Astrocyte (in vitro differentiated cells and primary cell): ENCODE measurements around the gene PRRC2B. TPM values are rescaled to one million over a fixed set of nuclear protein-coding genes. Genes with fewer than 3 reads are reported as not detected.

Experiments used
- DNase-seq: peaks from one replicate; pipeline ENCODE4 v3.0.0-alpha.2; 2010; ENCODE audit warnings: low read depth
- FAIRE-seq: peaks from 2 replicates; lab custom pipeline; 2011; peaks lifted over from hg19 to GRCh38; lab: Jason Lieb, UNC
- H2AFZ ChIP-seq: 2 replicates; pipeline ENCODE4 v1.6.0; 2012; ENCODE audit warnings: low read depth, low read length, inconsistent platforms
- H3K27ac ChIP-seq: 2 replicates; pipeline ENCODE4 v1.5.1; 2011; ENCODE audit warnings: low read depth, low read length, inconsistent platforms
- H3K27me3 ChIP-seq: 2 replicates; pipeline ENCODE4 v1.6.0; 2011; ENCODE audit warnings: low read length, inconsistent platforms; ENCODE audit not compliant: insufficient read depth
- H3K36me3 ChIP-seq: 2 replicates; pipeline ENCODE4 v1.5.1; 2011; ENCODE audit warnings: low read length, inconsistent platforms; ENCODE audit not compliant: insufficient read depth
- H3K4me1 ChIP-seq: 2 replicates; pipeline ENCODE4 v1.5.1; 2011; ENCODE audit warnings: low read length, inconsistent platforms; ENCODE audit not compliant: insufficient read depth
- H3K4me2 ChIP-seq: 2 replicates; pipeline ENCODE4 v1.6.0; 2012; ENCODE audit warnings: low read length, inconsistent platforms
- H3K4me3 ChIP-seq: 2 replicates; pipeline ENCODE4 v1.5.1; 2011; ENCODE audit warnings: low read depth, mild to moderate bottlenecking, low read length, inconsistent platforms; ENCODE audit not compliant: insufficient read depth
- H3K79me2 ChIP-seq: 2 replicates; pipeline ENCODE4 v1.6.0; 2012; ENCODE audit warnings: mild to moderate bottlenecking, low read length, inconsistent platforms; ENCODE audit not compliant: insufficient read depth
- H3K9ac ChIP-seq: 2 replicates; pipeline ENCODE4 v1.6.0; 2012; ENCODE audit warnings: mild to moderate bottlenecking, low read length, inconsistent platforms
- H3K9me3 ChIP-seq: 2 replicates; pipeline ENCODE4 v1.5.1; 2012; ENCODE audit warnings: low read depth, mild to moderate bottlenecking, low read length, inconsistent platforms; ENCODE audit not compliant: insufficient read depth
- H4K20me1 ChIP-seq: 2 replicates; pipeline ENCODE4 v1.6.0; 2012; ENCODE audit warnings: low read length, inconsistent platforms; ENCODE audit not compliant: insufficient read depth
- H3K27ac Mint-ChIP-seq: one replicate; pipeline ENCODE4 v1.8.0; 2021; ENCODE audit warnings: mild to moderate bottlenecking, mixed read lengths; ENCODE audit not compliant: unreplicated experiment
- H3K27me3 Mint-ChIP-seq: one replicate; pipeline ENCODE4 v1.8.0; 2021; ENCODE audit warnings: low read depth, mixed read lengths; ENCODE audit not compliant: unreplicated experiment
- H3K36me3 Mint-ChIP-seq: one replicate; pipeline ENCODE4 v1.8.0; 2021; ENCODE audit warnings: low read depth, mixed read lengths; ENCODE audit not compliant: unreplicated experiment
- H3K4me1 Mint-ChIP-seq: one replicate; pipeline ENCODE4 v1.8.0; 2021; ENCODE audit warnings: low read depth, mixed read lengths; ENCODE audit not compliant: unreplicated experiment
- H3K4me3 Mint-ChIP-seq: one replicate; pipeline ENCODE4 v1.8.0; 2021; ENCODE audit warnings: mild to moderate bottlenecking, moderate library complexity, mixed read lengths; ENCODE audit not compliant: unreplicated experiment
- H3K9me3 Mint-ChIP-seq: one replicate; pipeline ENCODE4 v1.8.0; 2021; ENCODE audit warnings: mild to moderate bottlenecking, mixed read lengths; ENCODE audit not compliant: unreplicated experiment
- EZH2 ChIP-seq: IDR thresholded peaks from 2 replicates; pipeline ENCODE4 v1.6.1; 2012; ENCODE audit warnings: mild to moderate bottlenecking, low read length, inconsistent platforms; ENCODE audit not compliant: insufficient read depth
- total RNA-seq: library from RNA; stranded (reverse); gene quantifications from 2 replicates; pipeline ENCODE4 v1.2.1, GENCODE V29; 2021
- TF ChIP-seq, protein P1 (sequence below): IDR thresholded peaks from 2 replicates; pipeline ENCODE4 v1.5.1; 2011; ENCODE audit warnings: low read depth, mild to moderate bottlenecking, inconsistent platforms, low read length, moderate library complexity; ENCODE audit not compliant: insufficient read depth

The PRRC2B gene
- total RNA-seq, 1 donor from 2014 or later: 292 TPM

- H3K27me3 Mint-ChIP-seq: no peaks in the 10 kb centered on the region
- H3K9me3 ChIP-seq: no peaks in the 10 kb centered on the region
- H3K79me2 ChIP-seq: no peaks in the 10 kb centered on the region
- no peaks in the 10 kb centered on the region for H3K9me3 Mint-ChIP-seq
- H2AFZ ChIP-seq: no peak overlapping the region
- peaks cover 4% of the 10 kb centered on the region for H4K20me1 ChIP-seq
- no peaks in the 10 kb centered on the region for H3K36me3 Mint-ChIP-seq
- no peak overlapping the region for H3K4me3 Mint-ChIP-seq
- peaks cover 4% of the 10 kb centered on the region for H3K4me1 ChIP-seq
- H3K4me1 Mint-ChIP-seq: peaks cover 5% of the 10 kb centered on the region
- no peaks in the 10 kb centered on the region for H3K27me3 ChIP-seq
- TF ChIP-seq EZH2: no peak
- TF ChIP-seq, protein P1, sequence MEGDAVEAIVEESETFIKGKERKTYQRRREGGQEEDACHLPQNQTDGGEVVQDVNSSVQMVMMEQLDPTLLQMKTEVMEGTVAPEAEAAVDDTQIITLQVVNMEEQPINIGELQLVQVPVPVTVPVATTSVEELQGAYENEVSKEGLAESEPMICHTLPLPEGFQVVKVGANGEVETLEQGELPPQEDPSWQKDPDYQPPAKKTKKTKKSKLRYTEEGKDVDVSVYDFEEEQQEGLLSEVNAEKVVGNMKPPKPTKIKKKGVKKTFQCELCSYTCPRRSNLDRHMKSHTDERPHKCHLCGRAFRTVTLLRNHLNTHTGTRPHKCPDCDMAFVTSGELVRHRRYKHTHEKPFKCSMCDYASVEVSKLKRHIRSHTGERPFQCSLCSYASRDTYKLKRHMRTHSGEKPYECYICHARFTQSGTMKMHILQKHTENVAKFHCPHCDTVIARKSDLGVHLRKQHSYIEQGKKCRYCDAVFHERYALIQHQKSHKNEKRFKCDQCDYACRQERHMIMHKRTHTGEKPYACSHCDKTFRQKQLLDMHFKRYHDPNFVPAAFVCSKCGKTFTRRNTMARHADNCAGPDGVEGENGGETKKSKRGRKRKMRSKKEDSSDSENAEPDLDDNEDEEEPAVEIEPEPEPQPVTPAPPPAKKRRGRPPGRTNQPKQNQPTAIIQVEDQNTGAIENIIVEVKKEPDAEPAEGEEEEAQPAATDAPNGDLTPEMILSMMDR: no peak
- H3K27ac Mint-ChIP-seq: no peak overlapping the region
- H3K4me3 ChIP-seq: no peak overlapping the region
- DNase-seq: no peak
- FAIRE-seq: no peak
- H3K4me2 ChIP-seq: no peak overlapping the region
- no peak overlapping the region for H3K9ac ChIP-seq
- H3K27ac ChIP-seq: no peak overlapping the region
- no peaks in the 10 kb centered on the region for H3K36me3 ChIP-seq
Measured at GRCh38 chr9:131386281-131386680, 7.6 kb upstream of the PRRC2B start.

- peak overlapping the region; percentile 34 for H3K27ac Mint-ChIP-seq
- H2AFZ ChIP-seq: no peak overlapping the region
- H3K4me1 ChIP-seq: peaks cover 4% of the 10 kb centered on the region
- no peak overlapping the region for H3K4me3 ChIP-seq
- H3K27me3 ChIP-seq: no peaks in the 10 kb centered on the region
- no peak overlapping the region for H3K4me2 ChIP-seq
- FAIRE-seq (no peak), DNase-seq (no peak)
- no peak overlapping the region for H3K27ac ChIP-seq
- H3K9ac ChIP-seq: no peak overlapping the region
- H3K36me3 ChIP-seq: no peaks in the 10 kb centered on the region
- H3K36me3 Mint-ChIP-seq: no peaks in the 10 kb centered on the region
- no peaks in the 10 kb centered on the region for H3K27me3 Mint-ChIP-seq
- H4K20me1 ChIP-seq: peaks cover 4% of the 10 kb centered on the region
- no peaks in the 10 kb centered on the region for H3K9me3 Mint-ChIP-seq
- peaks cover 5% of the 10 kb centered on the region for H3K4me1 Mint-ChIP-seq
- H3K9me3 ChIP-seq: no peaks in the 10 kb centered on the region
- no peaks in the 10 kb centered on the region for H3K79me2 ChIP-seq
- no peak overlapping the region for H3K4me3 Mint-ChIP-seq
- TF ChIP-seq, protein P1: no peak
- TF ChIP-seq EZH2: no peak
Measured at GRCh38 chr9:131387394-131387793, 6.5 kb upstream of the PRRC2B start.

GRCh38 chr9:131391020-131391419, 2.9 kb upstream of the PRRC2B start:
- Mint-ChIP-seq H3K9me3 (no peaks in the 10 kb centered on the region), H3K27ac (peak overlapping the region; percentile 20), H3K4me1 (no peaks in the 10 kb centered on the region), H3K4me3 (no peak overlapping the region), H3K27me3 (no peaks in the 10 kb centered on the region), H3K36me3 (no peaks in the 10 kb centered on the region)
- no peak overlapping the region for H3K9ac ChIP-seq
- TF ChIP-seq, protein P1: no peak
- no peak for TF ChIP-seq EZH2
- no peak overlapping the region for H3K4me3 ChIP-seq
- no peak overlapping the region for H3K27ac ChIP-seq
- no peaks in the 10 kb centered on the region for H3K27me3 ChIP-seq
- peaks cover 13% of the 10 kb centered on the region for H4K20me1 ChIP-seq
- FAIRE-seq: no peak
- H3K4me1 ChIP-seq: peaks cover 17% of the 10 kb centered on the region
- H3K4me2 ChIP-seq: no peak overlapping the region
- no peak for DNase-seq
- H3K36me3 ChIP-seq: no peaks in the 10 kb centered on the region
- H2AFZ ChIP-seq: no peak overlapping the region
- peaks cover 17% of the 10 kb centered on the region for H3K79me2 ChIP-seq
- no peaks in the 10 kb centered on the region for H3K9me3 ChIP-seq
